Neural progenitor cell (in vitro differentiated cells): ENCODE results near the gene PLEKHA5. TPM values are rescaled to one million over a fixed set of nuclear protein-coding genes. Genes with fewer than 3 reads are reported as not detected.

Source experiments
- DNase-seq: peaks from one replicate; pipeline ENCODE4 v3.0.0-alpha.2; 2016; ENCODE audit warnings: low spot score
- H2AFZ ChIP-seq: fragments of 200-600 bp; sonication (generic); replicated peaks from 2 replicates; pipeline ENCODE4 v1.6.1; 2016; ENCODE audit warnings: antibody characterized with exemption
- H3F3A ChIP-seq: fragments of 200-600 bp; sonication (generic); 2 replicates; pipeline ENCODE4 v1.6.1; 2016; ENCODE audit warnings: antibody characterized with exemption, low read depth
- H3K27ac ChIP-seq: fragments of 200-600 bp; sonication (generic); 2 replicates; pipeline ENCODE4 v1.5.1; 2016; ENCODE audit warnings: mild to moderate bottlenecking
- H3K27me3 ChIP-seq: fragments of 200-600 bp; sonication (generic); 2 replicates; pipeline ENCODE4 v1.6.1; 2016; ENCODE audit warnings: mild to moderate bottlenecking, moderate library complexity
- H3K36me3 ChIP-seq: fragments of 200-600 bp; sonication (generic); 2 replicates; pipeline ENCODE4 v1.5.1; 2016
- H3K4me1 ChIP-seq: fragments of 200-600 bp; sonication (generic); 2 replicates; pipeline ENCODE4 v1.6.1; 2016; ENCODE audit warnings: mixed run types
- H3K4me2 ChIP-seq: fragments of 200-600 bp; sonication (generic); 2 replicates; pipeline ENCODE4 v1.6.1; 2016
- H3K4me3 ChIP-seq: fragments of 200-600 bp; sonication (generic); 2 replicates; pipeline ENCODE4 v1.5.1; 2016
- H3K79me2 ChIP-seq: fragments of 200-600 bp; sonication (generic); 2 replicates; pipeline ENCODE4 v1.6.1; 2016; ENCODE audit warnings: low read depth
- H3K9ac ChIP-seq: fragments of 200-600 bp; sonication (generic); 2 replicates; pipeline ENCODE4 v1.6.1; 2016
- H3K9me3 ChIP-seq: fragments of 200-600 bp; sonication (generic); 2 replicates; pipeline ENCODE4 v1.5.1; 2016; ENCODE audit warnings: low read depth
- H4K20me1 ChIP-seq: fragments of 200-600 bp; sonication (generic); 2 replicates; pipeline ENCODE4 v1.6.1; 2016; ENCODE audit warnings: low read depth
- H3K27ac Mint-ChIP-seq: 3 replicates; pipeline ENCODE4 v1.8.0; 2021; ENCODE audit warnings: mixed read lengths
- H3K27me3 Mint-ChIP-seq: 2 replicates; pipeline ENCODE4 v1.8.0; 2022; ENCODE audit warnings: low read depth, mild to moderate bottlenecking, inconsistent platforms, moderate library complexity, mixed read lengths; ENCODE audit not compliant: insufficient read depth
- H3K36me3 Mint-ChIP-seq: 3 replicates; pipeline ENCODE4 v1.8.0; 2021; ENCODE audit warnings: mixed read lengths
- H3K4me1 Mint-ChIP-seq: 3 replicates; pipeline ENCODE4 v1.8.0; 2021; ENCODE audit warnings: mixed read lengths
- H3K4me3 Mint-ChIP-seq: 3 replicates; pipeline ENCODE4 v1.8.0; 2021; ENCODE audit warnings: mild to moderate bottlenecking, moderate library complexity, mixed read lengths
- H3K9me3 Mint-ChIP-seq: 3 replicates; pipeline ENCODE4 v1.8.0; 2020; ENCODE audit warnings: mixed read lengths
- EZH2 ChIP-seq: fragments of 200-600 bp; sonication (generic); IDR thresholded peaks from 2 replicates; pipeline ENCODE4 v1.6.1; 2017; ENCODE audit warnings: antibody characterized with exemption, mild to moderate bottlenecking, moderate library complexity
- EZH2phosphoT487 ChIP-seq: fragments of 200-600 bp; sonication (generic); IDR thresholded peaks from 2 replicates; pipeline ENCODE4 v1.6.1; 2017; ENCODE audit warnings: antibody characterized with exemption
- total RNA-seq: library from RNA; depleted of rRNA; stranded (reverse); fragments of >200 nt; gene quantifications from 2 replicates; pipeline ENCODE4 v1.2.3, GENCODE V29; 2015; ENCODE audit warnings: low replicate concordance
- TF ChIP-seq, protein P1 (sequence below): fragments of 200-600 bp; sonication (generic); IDR thresholded peaks from 2 replicates; pipeline ENCODE4 v1.5.1; 2017; ENCODE audit warnings: antibody characterized with exemption, mild to moderate bottlenecking

Gene PLEKHA5
- total RNA-seq, 1 donor from 2014 or later = 86.7 TPM

DNA sequence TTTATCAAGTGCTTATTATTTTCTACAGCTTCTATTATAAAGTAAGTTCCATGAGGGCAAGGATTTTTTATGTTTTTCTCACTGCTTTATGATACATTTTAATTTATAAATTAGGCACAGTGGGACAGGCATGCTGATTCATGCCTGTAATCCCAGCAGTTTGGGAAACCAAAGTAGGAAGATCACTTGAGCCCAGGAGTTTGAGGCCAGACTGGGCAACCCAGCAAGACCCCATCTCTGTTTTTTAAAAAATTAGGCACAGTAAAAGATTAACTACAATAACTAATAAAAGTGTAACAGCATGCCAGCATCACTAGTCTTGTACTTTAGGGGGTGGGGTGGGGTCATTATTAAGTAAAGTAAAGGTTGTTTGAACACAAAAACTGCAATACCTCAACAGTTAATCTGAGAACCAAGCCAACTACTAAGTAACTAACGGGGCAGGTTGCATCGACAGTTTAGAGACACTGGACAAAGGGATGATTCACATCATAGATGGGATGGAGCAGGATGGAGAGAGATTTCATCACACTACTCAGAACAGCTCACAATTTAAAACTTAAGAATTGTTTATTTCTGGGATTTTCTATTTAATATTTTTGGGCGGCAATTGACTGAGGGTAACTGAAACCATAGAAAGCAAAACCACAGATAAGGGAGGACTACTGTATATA, 119.5 kb downstream of the PLEKHA5 start:
- H3K4me2 ChIP-seq = no peak overlapping the region
- H3K9ac ChIP-seq = no peak overlapping the region
- no peak overlapping the region for H2AFZ ChIP-seq
- no peaks in the 10 kb centered on the region for H3K9me3 ChIP-seq
- no peak for DNase-seq
- peak overlapping the region; percentile 53 for H3K27ac ChIP-seq
- Mint-ChIP-seq H3K27me3 (no peaks in the 10 kb centered on the region), H3K9me3 (no peaks in the 10 kb centered on the region), H3K27ac (no peak overlapping the region), H3K36me3 (peaks cover 3% of the 10 kb centered on the region), H3K4me3 (no peak overlapping the region), H3K4me1 (no peaks in the 10 kb centered on the region)
- peaks cover 67% of the 10 kb centered on the region for H3K79me2 ChIP-seq
- no peak overlapping the region for H3K4me3 ChIP-seq
- no peaks in the 10 kb centered on the region for H3K36me3 ChIP-seq
- no peaks in the 10 kb centered on the region for H3K27me3 ChIP-seq
- H4K20me1 ChIP-seq = peaks cover 8% of the 10 kb centered on the region
- no peaks in the 10 kb centered on the region for H3K4me1 ChIP-seq
- TF ChIP-seq EZH2 (no peak), EZH2phosphoT487 (no peak)
- TF ChIP-seq, protein P1, sequence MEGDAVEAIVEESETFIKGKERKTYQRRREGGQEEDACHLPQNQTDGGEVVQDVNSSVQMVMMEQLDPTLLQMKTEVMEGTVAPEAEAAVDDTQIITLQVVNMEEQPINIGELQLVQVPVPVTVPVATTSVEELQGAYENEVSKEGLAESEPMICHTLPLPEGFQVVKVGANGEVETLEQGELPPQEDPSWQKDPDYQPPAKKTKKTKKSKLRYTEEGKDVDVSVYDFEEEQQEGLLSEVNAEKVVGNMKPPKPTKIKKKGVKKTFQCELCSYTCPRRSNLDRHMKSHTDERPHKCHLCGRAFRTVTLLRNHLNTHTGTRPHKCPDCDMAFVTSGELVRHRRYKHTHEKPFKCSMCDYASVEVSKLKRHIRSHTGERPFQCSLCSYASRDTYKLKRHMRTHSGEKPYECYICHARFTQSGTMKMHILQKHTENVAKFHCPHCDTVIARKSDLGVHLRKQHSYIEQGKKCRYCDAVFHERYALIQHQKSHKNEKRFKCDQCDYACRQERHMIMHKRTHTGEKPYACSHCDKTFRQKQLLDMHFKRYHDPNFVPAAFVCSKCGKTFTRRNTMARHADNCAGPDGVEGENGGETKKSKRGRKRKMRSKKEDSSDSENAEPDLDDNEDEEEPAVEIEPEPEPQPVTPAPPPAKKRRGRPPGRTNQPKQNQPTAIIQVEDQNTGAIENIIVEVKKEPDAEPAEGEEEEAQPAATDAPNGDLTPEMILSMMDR = no peak
- H3F3A ChIP-seq = no peaks in the 10 kb centered on the region

DNA sequence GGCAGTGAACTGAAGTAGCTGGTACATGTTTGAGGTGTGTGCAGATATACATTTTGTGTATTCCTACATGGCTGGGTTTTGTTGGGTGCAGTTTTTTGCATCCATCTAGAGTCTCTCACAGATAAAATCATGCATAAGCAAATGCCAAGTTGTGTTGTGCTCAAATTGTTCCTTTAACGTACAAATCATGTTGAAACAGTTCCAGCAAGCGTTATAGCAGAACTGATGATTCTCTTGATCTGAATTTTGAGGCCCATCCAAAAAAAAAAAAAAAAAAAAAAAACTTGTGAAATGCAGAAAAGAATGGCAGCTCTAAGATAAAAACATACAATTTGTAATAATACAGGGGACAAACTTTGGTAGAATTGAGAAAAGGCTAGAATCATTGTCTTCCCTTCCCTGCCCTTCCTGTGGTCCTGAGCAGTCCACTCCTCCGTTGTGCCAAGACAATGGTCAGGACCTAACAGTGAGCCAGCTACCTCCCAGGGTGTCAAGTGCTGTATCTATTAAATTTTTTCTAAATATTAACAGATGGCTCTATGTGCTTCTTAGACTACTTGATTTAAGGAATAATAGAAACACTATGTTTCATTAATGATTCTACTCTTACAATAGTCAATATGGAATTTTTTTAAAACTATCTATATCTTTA, 122.1 kb downstream of the PLEKHA5 start:
- no peaks in the 10 kb centered on the region for H3K4me1 Mint-ChIP-seq
- Histone ChIP-seq H3K36me3 (no peaks in the 10 kb centered on the region), H3K27me3 (no peaks in the 10 kb centered on the region), H3K4me3 (no peak overlapping the region), H3K9me3 (no peaks in the 10 kb centered on the region), H2AFZ (no peak overlapping the region), H4K20me1 (peaks cover 8% of the 10 kb centered on the region), H3K4me1 (no peaks in the 10 kb centered on the region), H3K4me2 (no peak overlapping the region), H3K79me2 (peaks cover 43% of the 10 kb centered on the region), H3K9ac (no peak overlapping the region), H3F3A (peaks cover 5% of the 10 kb centered on the region), H3K27ac (no peak overlapping the region)
- no peaks in the 10 kb centered on the region for H3K9me3 Mint-ChIP-seq
- H3K4me3 Mint-ChIP-seq = no peak overlapping the region
- no peak for DNase-seq
- peaks cover 3% of the 10 kb centered on the region for H3K36me3 Mint-ChIP-seq
- no peak for TF ChIP-seq EZH2
- no peak for TF ChIP-seq EZH2phosphoT487
- TF ChIP-seq, protein P1 = no peak
- H3K27ac Mint-ChIP-seq = peak overlapping the region; percentile 66
- H3K27me3 Mint-ChIP-seq = no peaks in the 10 kb centered on the region

DNA sequence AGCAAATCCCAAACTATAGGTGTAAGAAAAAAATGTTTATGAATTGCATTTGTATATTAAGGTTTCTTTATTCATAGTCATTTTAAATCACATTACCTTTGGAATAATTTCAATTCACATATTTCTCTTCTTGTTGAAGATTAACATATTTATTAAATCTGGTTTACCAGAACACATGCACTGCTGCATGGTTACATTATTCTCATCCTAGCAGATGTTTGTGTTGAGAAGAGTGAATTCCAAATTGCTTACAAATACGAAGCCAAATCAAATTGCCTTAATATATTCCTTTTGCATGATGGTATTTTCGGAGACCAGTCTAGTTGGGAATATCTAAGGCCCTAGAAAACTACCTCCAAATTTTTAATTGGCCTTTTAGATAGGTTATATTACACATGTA, 130.6 kb downstream of the PLEKHA5 start:
- Mint-ChIP-seq H3K4me1 (peaks cover 18% of the 10 kb centered on the region), H3K36me3 (peaks cover 14% of the 10 kb centered on the region)

More for the DNA sequence above, 130.6 kb downstream of the PLEKHA5 start:
- H3K27ac Mint-ChIP-seq = no peak overlapping the region
- no peak for DNase-seq
- H3K27me3 Mint-ChIP-seq = no peaks in the 10 kb centered on the region
- no peak overlapping the region for H3K4me3 Mint-ChIP-seq
- H3K9me3 Mint-ChIP-seq = no peaks in the 10 kb centered on the region
- Histone ChIP-seq H3K9ac (no peak overlapping the region), H3K36me3 (peaks cover 26% of the 10 kb centered on the region), H2AFZ (no peak overlapping the region), H3K4me2 (no peak overlapping the region), H3K27me3 (no peaks in the 10 kb centered on the region), H4K20me1 (no peaks in the 10 kb centered on the region), H3K79me2 (no peaks in the 10 kb centered on the region), H3K4me3 (no peak overlapping the region), H3F3A (peaks cover 25% of the 10 kb centered on the region), H3K9me3 (no peaks in the 10 kb centered on the region), H3K27ac (no peak overlapping the region), H3K4me1 (peaks cover 21% of the 10 kb centered on the region)
- TF ChIP-seq EZH2phosphoT487 (no peak), EZH2 (no peak)
- TF ChIP-seq, protein P1 = no peak
